Osteocyte (in vitro differentiated cells): Measurements from ENCODE around the gene UCKL1. TPM values are rescaled to one million over a fixed set of nuclear protein-coding genes. Genes with fewer than 3 reads are reported as not detected.
"Not testable (repeated sequence)": the region's sequence is repeated elsewhere in the genome, so short reads cannot be mapped to it uniquely, and the experiment has no call there.

Experiments used
- DNase-seq: peaks from one replicate; pipeline ENCODE4 v3.0.0; 2021; ENCODE audit warnings: mixed read lengths; ENCODE audit not compliant: unreplicated experiment; ENCODE audit errors: extremely low spot score
- H3K27ac Mint-ChIP-seq: one replicate; pipeline ENCODE4 v1.8.0; 2021; ENCODE audit warnings: mild to moderate bottlenecking, mixed read lengths; ENCODE audit not compliant: unreplicated experiment
- H3K27me3 Mint-ChIP-seq: one replicate; pipeline ENCODE4 v1.8.0; 2021; ENCODE audit warnings: mixed read lengths; ENCODE audit not compliant: unreplicated experiment
- H3K36me3 Mint-ChIP-seq: one replicate; pipeline ENCODE4 v1.8.0; 2021; ENCODE audit warnings: mixed read lengths; ENCODE audit not compliant: unreplicated experiment
- H3K4me1 Mint-ChIP-seq: one replicate; pipeline ENCODE4 v1.8.0; 2021; ENCODE audit warnings: mixed read lengths; ENCODE audit not compliant: unreplicated experiment
- H3K4me3 Mint-ChIP-seq: one replicate; pipeline ENCODE4 v1.8.0; 2021; ENCODE audit warnings: mild to moderate bottlenecking, moderate library complexity, mixed read lengths; ENCODE audit not compliant: unreplicated experiment
- H3K9me3 Mint-ChIP-seq: one replicate; pipeline ENCODE4 v1.8.0; 2021; ENCODE audit warnings: mixed read lengths; ENCODE audit not compliant: unreplicated experiment
- total RNA-seq: library from RNA; stranded (reverse); gene quantifications from 2 replicates; pipeline ENCODE4 v1.2.1, GENCODE V29; 2021
- TF ChIP-seq, protein P1 (sequence below): fragments of 200-600 bp; sonication (generic); IDR thresholded peaks from 2 replicates; pipeline ENCODE4 v1.5.0; 2021; ENCODE audit warnings: antibody characterized with exemption, mild to moderate bottlenecking, moderate library complexity

UCKL1 gene
- total RNA-seq, 1 donor from 2014 or later: 35.9 TPM

DNA sequence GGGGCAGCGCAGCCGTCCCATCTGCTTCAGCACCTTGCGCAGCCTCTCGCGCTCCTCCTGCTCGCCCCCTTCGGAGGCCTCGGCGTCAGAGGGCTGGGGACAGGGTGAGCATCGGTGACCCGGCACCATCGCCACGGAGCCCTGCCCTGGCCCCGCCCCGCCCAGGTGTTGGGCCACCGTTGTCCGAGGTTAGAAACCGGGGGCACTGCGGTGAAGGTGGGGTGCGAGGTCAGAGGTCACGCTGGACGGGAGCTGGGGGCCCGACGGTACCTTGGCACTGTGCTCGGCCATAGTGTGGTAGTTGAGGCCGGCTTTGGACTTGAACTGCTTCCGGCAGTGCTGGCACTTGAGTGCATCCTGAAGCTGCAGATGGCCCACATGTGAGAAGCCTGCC is 7.1 kb upstream of the UCKL1 start:
- H3K27ac Mint-ChIP-seq: no peak overlapping the region
- TF ChIP-seq, protein P1, sequence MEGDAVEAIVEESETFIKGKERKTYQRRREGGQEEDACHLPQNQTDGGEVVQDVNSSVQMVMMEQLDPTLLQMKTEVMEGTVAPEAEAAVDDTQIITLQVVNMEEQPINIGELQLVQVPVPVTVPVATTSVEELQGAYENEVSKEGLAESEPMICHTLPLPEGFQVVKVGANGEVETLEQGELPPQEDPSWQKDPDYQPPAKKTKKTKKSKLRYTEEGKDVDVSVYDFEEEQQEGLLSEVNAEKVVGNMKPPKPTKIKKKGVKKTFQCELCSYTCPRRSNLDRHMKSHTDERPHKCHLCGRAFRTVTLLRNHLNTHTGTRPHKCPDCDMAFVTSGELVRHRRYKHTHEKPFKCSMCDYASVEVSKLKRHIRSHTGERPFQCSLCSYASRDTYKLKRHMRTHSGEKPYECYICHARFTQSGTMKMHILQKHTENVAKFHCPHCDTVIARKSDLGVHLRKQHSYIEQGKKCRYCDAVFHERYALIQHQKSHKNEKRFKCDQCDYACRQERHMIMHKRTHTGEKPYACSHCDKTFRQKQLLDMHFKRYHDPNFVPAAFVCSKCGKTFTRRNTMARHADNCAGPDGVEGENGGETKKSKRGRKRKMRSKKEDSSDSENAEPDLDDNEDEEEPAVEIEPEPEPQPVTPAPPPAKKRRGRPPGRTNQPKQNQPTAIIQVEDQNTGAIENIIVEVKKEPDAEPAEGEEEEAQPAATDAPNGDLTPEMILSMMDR: no peak
- no peaks in the 10 kb centered on the region for H3K9me3 Mint-ChIP-seq
- no peak overlapping the region for H3K4me3 Mint-ChIP-seq
- H3K4me1 Mint-ChIP-seq: peaks cover 7% of the 10 kb centered on the region
- DNase-seq: no peak
- H3K36me3 Mint-ChIP-seq: peaks cover 14% of the 10 kb centered on the region
- H3K27me3 Mint-ChIP-seq: no peaks in the 10 kb centered on the region

GRCh38 chr20:63962426-63963347 is 6.5 kb upstream of the UCKL1 start:
- no peak for DNase-seq
- TF ChIP-seq, protein P1: no peak
- H3K4me3 Mint-ChIP-seq: no peak overlapping the region
- H3K27ac Mint-ChIP-seq: no peak overlapping the region
- no peaks in the 10 kb centered on the region for H3K9me3 Mint-ChIP-seq
- no peaks in the 10 kb centered on the region for H3K27me3 Mint-ChIP-seq
- peaks cover 14% of the 10 kb centered on the region for H3K36me3 Mint-ChIP-seq
- H3K4me1 Mint-ChIP-seq: peaks cover 10% of the 10 kb centered on the region

DNA sequence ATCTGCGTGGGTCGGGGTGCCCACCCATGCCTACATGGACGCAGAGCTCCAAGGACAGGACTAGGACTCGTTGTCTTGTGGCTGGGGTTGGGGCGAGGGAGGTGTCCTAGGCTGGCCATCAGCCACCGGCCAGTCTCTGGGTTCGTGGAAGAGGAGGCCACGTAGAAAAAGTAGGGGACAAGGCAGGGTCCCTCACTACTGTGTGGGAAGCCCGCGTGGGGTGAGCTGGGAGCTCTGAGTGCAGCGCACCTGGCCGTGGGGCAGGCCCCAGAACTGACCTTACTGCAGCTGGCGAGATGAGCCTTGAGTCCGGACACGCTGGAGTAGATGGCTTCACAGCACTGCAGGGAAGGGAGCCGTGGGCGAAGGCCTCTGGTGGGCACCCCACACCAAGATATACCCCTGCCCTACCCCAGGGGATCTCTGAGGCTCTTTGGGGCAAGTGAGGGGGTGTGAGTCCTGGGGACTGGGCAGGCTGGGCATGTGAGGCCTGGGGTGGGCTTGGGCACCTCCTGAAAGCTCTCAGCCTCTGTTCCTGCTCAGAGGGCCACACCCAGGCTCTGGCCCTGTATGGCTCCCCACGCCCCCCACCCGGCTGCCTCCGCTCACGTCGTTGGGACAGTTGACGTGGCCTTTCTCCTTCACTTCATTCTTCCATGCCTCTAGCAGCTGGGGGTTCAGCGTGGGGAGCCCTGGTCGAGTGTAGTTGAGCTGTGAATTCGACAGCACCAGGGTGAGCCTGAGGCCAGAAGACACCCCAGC is 5.6 kb upstream of the UCKL1 start:
- Mint-ChIP-seq H3K9me3 (no peaks in the 10 kb centered on the region), H3K27me3 (no peaks in the 10 kb centered on the region), H3K4me3 (no peak overlapping the region), H3K27ac (no peak overlapping the region), H3K36me3 (peaks cover 12% of the 10 kb centered on the region), H3K4me1 (peaks cover 13% of the 10 kb centered on the region)
- no peak for DNase-seq
- TF ChIP-seq, protein P1: no peak

DNA sequence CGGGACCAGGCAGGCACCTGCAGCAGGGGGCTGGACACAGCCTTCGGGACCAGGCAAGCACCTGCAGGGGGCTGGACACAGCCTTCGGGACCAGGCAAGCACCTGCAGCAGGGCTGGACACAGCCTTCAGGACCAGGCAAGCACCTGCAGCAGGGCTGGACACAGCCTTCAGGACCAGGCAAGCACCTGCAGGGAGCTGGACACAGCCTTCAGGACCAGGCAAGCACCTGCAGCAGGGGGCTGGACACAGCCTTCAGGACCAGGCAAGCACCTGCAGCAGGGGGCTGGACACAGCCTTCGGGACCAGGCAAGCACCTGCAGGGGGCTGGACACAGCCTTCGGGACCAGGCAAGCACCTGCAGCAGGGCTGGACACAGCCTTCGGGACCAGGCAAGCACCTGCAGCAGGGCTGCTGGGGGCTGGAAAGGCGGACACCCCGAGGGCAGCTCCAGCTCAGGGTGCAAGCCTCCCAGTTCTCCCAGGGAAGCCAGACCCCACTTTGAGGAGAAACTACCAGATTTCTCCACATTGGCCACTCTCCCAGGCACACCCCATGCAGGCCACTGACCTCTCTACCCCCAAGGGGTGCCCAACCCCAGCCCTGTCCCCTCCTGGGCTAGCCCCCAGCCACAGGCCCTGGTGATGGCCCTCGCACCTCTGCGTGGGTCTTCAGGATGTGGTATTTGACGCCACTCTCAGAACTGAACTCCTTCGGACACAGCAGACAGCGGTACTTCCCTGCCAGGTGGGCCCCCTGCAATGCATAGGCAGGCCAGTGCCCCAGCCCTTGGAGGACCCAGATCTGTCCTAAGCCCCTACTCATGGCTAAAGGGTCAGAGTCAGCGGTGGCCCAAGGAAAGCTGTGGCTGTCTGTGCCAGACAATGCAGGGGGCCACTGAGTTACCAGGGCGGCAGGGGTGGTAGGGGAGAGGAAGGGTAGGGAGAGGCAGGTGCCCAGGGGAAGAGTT is 4.7 kb upstream of the UCKL1 start:
- Mint-ChIP-seq H3K36me3 (peaks cover 11% of the 10 kb centered on the region), H3K4me1 (peaks cover 13% of the 10 kb centered on the region)
- H3K4me3 Mint-ChIP-seq, H3K27ac Mint-ChIP-seq, DNase-seq, H3K27me3 Mint-ChIP-seq, H3K9me3 Mint-ChIP-seq: not testable (repeated sequence)

GRCh38 chr20:63959699-63960075 is 3.5 kb upstream of the UCKL1 start:
- Mint-ChIP-seq H3K36me3 (peaks cover 11% of the 10 kb centered on the region), H3K9me3 (no peaks in the 10 kb centered on the region), H3K27ac (no peak overlapping the region), H3K4me1 (peaks cover 19% of the 10 kb centered on the region), H3K27me3 (no peaks in the 10 kb centered on the region), H3K4me3 (no peak overlapping the region)
- DNase-seq: no peak
- TF ChIP-seq, protein P1: no peak
